ENCODE measurements around the gene GRID2.

DNA sequence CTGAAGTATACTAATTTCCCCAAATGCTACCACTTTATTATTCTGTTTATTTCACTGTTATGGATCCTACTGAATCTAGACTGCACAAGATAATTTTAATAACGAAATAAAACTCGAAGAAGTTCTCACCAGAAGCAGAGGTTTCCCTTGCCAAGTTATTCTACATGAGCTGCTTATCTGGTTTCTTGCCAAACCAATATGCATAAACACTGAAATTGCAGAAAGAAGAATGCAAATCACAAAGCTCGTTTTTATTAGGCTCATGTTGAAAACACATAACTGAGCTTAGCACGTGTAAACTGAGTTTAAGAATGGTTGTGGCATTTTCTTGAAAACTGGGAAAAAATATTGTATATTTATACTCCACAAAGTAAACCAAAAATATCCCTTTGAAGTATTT lies 35.9 kb downstream of the GRID2 start:
- no peak for TF ChIP-seq POLR2A (IDR thresholded peaks at IDR 0.05; ENCODE audit: low read depth, low read length)
- TF ChIP-seq SPI1 (IDR thresholded peaks at IDR 0.05; ENCODE audit: low read depth, low read length): no peak
- TF ChIP-seq POLR2AphosphoS5 (IDR thresholded peaks at IDR 0.05; ENCODE audit: low read depth, low read length): no peak
- no peak for TF ChIP-seq TAF1 (IDR thresholded peaks at IDR 0.05; ENCODE audit: low read depth, low read length)

Measured in GM12891 (cell line).